IPS-18a (cell line): ENCODE measurements around the gene SULT4A1.

Source experiments
- H3K27ac ChIP-seq: one replicate; pipeline ENCODE4 v1.5.1; 2013; ENCODE audit warnings: low read length
- H3K27me3 ChIP-seq: one replicate; pipeline ENCODE4 v1.6.1; 2013; ENCODE audit warnings: mild to moderate bottlenecking, low read length; ENCODE audit not compliant: control insufficient read depth, insufficient read depth
- H3K36me3 ChIP-seq: one replicate; pipeline ENCODE4 v1.6.1; 2013; ENCODE audit warnings: low read depth, low read length; ENCODE audit not compliant: control insufficient read depth
- H3K4me1 ChIP-seq: one replicate; pipeline ENCODE4 v1.6.1; 2013; ENCODE audit warnings: low read depth, low read length; ENCODE audit not compliant: control insufficient read depth
- H3K4me3 ChIP-seq: one replicate; pipeline ENCODE4 v1.5.1; 2013; ENCODE audit warnings: low read length
- H3K9ac ChIP-seq: one replicate; pipeline ENCODE4 v1.6.1; 2013; ENCODE audit warnings: mild to moderate bottlenecking, low read length, moderate library complexity
- H3K9me3 ChIP-seq: one replicate; pipeline ENCODE4 v1.6.1; 2013; ENCODE audit warnings: low read depth, low read length; ENCODE audit not compliant: control insufficient read depth

Gene SULT4A1

GRCh38 chr22:43885319-43885671, 23.0 kb upstream of the SULT4A1 start:
- no peak overlapping the region for H3K4me3 ChIP-seq
- peaks cover 5% of the 10 kb centered on the region for H3K27me3 ChIP-seq
- H3K27ac ChIP-seq: no peak overlapping the region
- H3K4me1 ChIP-seq: no peaks in the 10 kb centered on the region
- H3K9me3 ChIP-seq: no peaks in the 10 kb centered on the region
- no peaks in the 10 kb centered on the region for H3K36me3 ChIP-seq
- no peak overlapping the region for H3K9ac ChIP-seq

- H3K9me3 ChIP-seq: no peaks in the 10 kb centered on the region
- H3K27me3 ChIP-seq: no peaks in the 10 kb centered on the region
- H3K9ac ChIP-seq: no peak overlapping the region
- no peaks in the 10 kb centered on the region for H3K36me3 ChIP-seq
- no peak overlapping the region for H3K27ac ChIP-seq
- H3K4me3 ChIP-seq: no peak overlapping the region
- H3K4me1 ChIP-seq: no peaks in the 10 kb centered on the region
Measured at GRCh38 chr22:43884600-43885318, 22.4 kb upstream of the SULT4A1 start.

GRCh38 chr22:43883719-43884415, 21.6 kb upstream of the SULT4A1 start:
- no peaks in the 10 kb centered on the region for H3K27me3 ChIP-seq

DNA sequence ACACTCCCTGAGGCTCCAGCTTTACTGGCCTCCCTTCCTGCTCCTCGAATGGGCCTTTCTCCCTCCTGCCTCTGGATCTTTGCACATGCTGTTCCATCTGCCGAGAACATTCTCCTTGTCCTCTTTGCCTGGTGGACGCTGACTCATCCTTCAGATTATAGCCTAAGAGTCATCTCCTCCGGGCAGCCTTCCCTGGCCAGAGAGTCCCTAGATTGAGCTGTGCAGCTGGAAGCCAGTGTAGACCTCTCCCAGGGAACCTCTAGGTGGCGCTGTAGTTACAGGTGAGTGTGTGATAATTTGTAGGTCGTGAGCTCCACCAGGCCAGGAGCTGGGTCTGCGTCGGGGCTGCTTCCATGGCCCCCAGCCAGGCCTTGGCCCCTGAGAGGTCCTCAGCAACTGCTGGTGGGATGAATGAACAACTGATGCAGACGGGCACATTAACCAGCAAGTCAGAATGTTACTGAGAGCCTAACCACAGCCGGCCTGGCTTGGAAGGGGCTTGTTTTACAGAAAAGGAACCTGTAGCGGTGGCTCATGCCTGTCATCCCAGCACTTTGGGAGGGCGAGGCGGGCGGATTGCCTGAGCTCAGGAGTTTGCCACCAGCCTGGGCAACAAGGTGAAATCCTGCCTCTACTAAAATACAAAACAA, 20.8 kb upstream of the SULT4A1 start:
- no peaks in the 10 kb centered on the region for H3K4me1 ChIP-seq
- H3K4me3 ChIP-seq: no peak overlapping the region
- H3K9me3 ChIP-seq: no peaks in the 10 kb centered on the region
- H3K27me3 ChIP-seq: no peaks in the 10 kb centered on the region
- H3K27ac ChIP-seq: no peak overlapping the region
- no peak overlapping the region for H3K9ac ChIP-seq
- no peaks in the 10 kb centered on the region for H3K36me3 ChIP-seq

More at GRCh38 chr22:43883719-43884415, 21.6 kb upstream of the SULT4A1 start:
- Histone ChIP-seq H3K4me3 (no peak overlapping the region), H3K27ac (no peak overlapping the region), H3K4me1 (no peaks in the 10 kb centered on the region), H3K9me3 (no peaks in the 10 kb centered on the region), H3K36me3 (no peaks in the 10 kb centered on the region), H3K9ac (no peak overlapping the region)

GRCh38 chr22:43882122-43882767, 19.9 kb upstream of the SULT4A1 start:
- H3K27ac ChIP-seq: no peak overlapping the region
- H3K4me3 ChIP-seq: no peak overlapping the region
- H3K36me3 ChIP-seq: no peaks in the 10 kb centered on the region
- no peak overlapping the region for H3K9ac ChIP-seq
- H3K4me1 ChIP-seq: no peaks in the 10 kb centered on the region
- H3K27me3 ChIP-seq: no peaks in the 10 kb centered on the region
- no peaks in the 10 kb centered on the region for H3K9me3 ChIP-seq

DNA sequence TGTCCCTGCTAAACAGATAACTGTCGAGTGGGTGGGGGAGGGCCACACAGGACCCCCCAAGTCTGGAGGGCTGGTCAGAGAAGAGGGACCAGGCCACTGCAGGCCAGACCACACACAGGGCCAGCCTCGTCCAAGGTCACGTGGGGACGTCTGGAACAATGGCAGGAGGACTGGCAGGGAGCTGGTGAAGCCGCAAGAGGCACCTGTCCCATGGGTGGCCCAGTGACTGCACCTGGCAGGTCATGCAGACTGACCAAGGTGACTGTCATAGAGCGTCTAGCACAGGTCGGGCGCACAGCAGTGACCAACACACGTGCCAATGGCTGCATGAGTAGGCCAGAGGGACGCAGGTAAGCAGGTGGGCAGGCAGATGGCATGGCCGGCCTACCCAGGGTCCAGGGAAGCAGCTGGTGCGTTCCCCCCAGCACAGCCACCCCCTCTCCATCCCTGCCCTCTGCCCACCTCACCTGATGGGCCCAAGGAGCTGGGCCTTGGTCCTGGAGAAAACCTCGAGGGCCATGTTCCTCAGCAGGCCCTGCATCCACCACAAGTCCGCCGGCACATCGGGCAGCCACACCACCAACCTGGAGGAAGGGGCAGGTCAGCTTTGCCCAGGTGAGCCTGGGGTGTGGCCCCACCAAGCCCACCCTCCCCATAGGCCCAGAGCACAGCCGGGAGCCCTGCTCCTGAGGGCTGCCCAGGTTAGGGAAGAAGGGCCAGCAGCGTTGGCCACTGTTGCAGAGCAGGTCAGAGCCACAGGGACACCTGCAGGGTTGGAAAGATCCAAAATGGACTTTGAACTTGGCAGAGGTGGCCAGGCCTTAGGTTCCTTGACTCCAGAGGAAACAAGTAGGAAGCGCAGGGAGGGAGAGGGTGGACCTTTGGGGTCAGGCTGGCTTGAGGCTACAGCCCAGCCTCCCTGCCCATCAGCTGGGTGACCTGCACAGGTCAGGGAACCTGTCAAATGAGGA, 19.1 kb upstream of the SULT4A1 start:
- Histone ChIP-seq H3K27ac (no peak overlapping the region), H3K27me3 (no peaks in the 10 kb centered on the region), H3K36me3 (no peaks in the 10 kb centered on the region), H3K4me3 (no peak overlapping the region), H3K9me3 (no peaks in the 10 kb centered on the region), H3K9ac (no peak overlapping the region), H3K4me1 (no peaks in the 10 kb centered on the region)

GRCh38 chr22:43880541-43880991, 18.3 kb upstream of the SULT4A1 start:
- Histone ChIP-seq H3K9me3 (no peaks in the 10 kb centered on the region), H3K27ac (no peak overlapping the region), H3K27me3 (no peaks in the 10 kb centered on the region), H3K4me1 (no peaks in the 10 kb centered on the region), H3K36me3 (no peaks in the 10 kb centered on the region), H3K9ac (no peak overlapping the region), H3K4me3 (no peak overlapping the region)

DNA sequence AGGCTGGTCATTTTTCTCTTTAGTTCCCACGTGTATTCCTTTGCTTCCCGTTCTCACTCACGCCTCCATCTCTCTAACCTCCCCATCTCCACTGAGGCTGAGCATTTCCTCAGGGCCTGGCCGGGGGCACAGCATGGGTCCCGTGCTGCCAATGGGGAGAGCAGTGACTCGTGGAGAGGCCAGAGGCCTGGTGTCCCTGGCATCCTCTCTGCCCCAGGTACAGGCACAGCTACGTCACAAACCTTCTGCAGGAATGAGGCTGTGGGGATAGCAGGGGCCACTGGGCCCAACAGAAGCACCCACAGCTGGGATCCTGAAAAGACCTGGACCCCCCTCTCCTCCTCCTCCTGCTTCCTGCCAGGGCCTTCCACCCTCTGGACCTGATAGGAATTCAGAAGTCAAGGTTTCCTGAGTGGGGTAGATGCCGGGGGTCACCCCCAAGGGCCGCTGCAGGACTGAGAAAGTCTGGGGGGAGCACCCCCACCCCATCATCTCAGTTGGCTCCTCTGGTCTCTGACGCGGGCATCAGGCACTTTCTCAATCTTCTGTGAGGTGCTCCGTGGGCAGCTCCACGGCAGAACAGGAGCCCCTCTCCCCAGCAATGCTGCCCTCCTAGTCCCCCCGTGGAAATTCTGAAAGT, 17.7 kb upstream of the SULT4A1 start:
- H3K36me3 ChIP-seq: no peaks in the 10 kb centered on the region
- H3K4me3 ChIP-seq: no peak overlapping the region
- no peaks in the 10 kb centered on the region for H3K4me1 ChIP-seq
- H3K27me3 ChIP-seq: no peaks in the 10 kb centered on the region
- H3K27ac ChIP-seq: no peak overlapping the region
- H3K9ac ChIP-seq: no peak overlapping the region
- H3K9me3 ChIP-seq: no peaks in the 10 kb centered on the region

DNA sequence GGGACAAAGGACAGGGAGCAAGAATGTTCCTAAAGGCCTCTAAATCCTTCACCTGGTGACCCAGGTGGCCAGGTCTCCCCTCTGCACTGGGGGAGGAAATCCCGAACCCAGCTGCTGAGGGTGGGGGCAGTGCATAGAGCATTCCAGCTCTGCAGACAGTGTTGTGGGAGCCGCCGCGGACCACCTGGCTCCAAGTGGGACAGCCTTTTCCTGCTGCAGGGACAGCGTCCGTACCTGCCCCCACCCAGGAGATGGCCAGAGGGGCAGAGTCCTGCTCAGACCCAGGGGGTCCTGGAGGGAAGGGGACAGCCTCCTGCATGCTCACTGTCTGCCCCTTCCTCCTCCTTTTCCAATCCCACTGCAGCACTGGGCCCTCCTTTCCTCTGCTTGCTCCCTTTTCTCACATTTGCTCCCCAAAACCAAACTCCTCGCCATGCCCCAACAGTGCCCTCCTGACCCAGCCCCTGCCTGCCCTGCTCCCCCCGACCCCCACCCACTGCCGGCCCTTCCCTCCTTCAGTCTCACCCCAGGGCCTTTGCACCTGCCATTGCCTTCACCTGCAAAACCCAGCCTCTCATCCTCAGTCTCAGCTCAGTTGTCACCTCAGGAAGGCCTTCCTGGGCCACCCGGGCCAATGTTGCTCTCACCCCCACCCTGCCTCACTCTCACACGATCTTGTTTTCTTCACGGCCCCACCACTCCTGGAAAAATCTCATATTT, 16.7 kb upstream of the SULT4A1 start:
- H3K27ac ChIP-seq: no peak overlapping the region
- H3K9ac ChIP-seq: no peak overlapping the region
- no peaks in the 10 kb centered on the region for H3K27me3 ChIP-seq
- H3K4me1 ChIP-seq: no peaks in the 10 kb centered on the region
- no peaks in the 10 kb centered on the region for H3K9me3 ChIP-seq
- H3K4me3 ChIP-seq: no peak overlapping the region
- H3K36me3 ChIP-seq: no peaks in the 10 kb centered on the region
